ENCODE results near the gene BCAS1.

Gene BCAS1

DNA sequence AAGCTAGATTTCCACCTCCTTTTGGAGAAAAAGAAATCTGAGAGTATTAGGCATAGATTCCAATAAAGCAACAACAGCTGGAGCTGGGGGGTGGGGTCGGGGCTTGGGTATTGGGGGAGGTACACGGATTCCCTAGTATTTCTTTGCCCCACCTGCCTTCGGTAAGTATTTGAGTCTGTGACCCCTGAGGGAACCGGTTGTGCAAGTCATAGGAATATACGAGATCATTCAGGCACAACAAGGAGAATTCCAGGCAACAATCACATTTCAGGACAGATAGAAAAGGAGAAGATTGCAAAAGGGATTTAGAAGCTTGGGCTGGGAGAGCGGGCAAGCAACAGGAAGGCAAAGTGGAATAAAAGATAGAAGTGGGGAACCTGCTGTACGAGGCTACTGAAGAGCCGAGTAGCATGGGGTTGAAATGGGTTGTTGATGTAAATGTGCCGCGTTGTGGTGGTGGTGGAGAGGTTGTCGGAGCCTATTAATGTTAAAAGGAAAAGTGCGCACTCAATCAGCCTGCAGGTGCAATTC is 148.9 kb downstream of the BCAS1 start:
- no peak for DNase-seq

DNA sequence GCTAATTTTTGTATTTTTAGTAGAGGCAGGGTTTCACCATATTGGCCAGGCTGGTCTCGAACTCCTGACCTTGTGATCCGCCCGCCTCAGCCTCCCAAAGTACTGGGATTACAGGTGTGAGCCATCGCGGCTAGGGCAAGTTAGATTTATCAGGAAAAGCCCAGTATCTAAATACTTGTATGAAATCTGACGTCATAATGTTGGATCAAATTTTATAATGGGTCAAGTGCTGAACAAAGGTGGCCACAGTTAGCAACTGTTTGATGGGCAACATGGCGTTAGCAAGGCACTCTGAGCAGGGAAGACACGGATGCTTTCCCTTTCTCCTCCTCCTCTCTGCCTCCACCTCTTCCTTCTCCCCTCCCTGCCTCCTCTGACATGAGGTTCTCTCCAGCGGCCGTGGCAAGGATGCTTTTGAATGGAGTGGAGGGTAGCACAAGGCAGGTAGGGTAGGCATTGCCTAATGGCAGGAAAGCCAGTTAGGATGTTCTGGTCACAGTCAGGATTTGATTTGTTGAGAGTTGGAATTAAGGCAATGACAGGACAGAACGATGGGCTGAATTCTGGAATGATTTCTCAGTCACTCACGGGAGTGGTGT is 149.6 kb downstream of the BCAS1 start:
- no peak for DNase-seq

GRCh38 chr20:53919886-53920285 is 150.5 kb downstream of the BCAS1 start:
- DNase-seq = no peak

DNA sequence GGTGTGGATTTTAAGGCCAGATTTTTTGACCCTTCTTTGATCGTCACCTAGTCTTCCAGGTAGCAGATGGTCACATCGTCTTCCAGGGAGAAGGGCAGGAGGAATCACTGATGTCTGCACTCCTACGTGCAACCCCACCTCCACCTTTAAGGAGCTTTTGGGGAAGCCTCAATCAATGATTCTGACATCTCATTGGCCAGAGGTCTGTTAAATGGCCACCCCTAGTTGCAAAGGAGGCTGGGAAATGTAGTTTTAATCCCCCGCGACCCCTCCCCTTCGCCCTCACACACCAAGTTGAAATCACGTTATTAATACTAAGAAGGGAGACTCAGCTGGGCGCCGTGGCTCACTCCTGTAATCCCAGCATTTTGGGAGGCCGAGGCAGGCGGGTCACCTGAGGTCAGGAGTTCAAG is 151.4 kb downstream of the BCAS1 start:
- no peak for DNase-seq

DNA sequence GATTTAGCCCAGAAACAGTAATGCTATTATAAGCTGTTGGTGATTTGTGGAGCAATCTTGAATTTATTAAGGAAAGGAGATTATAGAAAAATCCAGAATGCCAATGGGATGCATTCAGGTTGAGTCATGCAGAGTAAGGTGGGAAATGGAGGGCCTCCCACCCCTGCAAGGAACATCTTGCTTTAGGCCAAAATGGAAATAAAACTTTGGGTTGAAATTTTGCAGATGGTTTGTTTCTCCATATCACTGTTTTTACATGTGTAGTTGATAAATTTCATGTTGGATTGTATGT is 152.4 kb downstream of the BCAS1 start:
- no peak for DNase-seq

DNA sequence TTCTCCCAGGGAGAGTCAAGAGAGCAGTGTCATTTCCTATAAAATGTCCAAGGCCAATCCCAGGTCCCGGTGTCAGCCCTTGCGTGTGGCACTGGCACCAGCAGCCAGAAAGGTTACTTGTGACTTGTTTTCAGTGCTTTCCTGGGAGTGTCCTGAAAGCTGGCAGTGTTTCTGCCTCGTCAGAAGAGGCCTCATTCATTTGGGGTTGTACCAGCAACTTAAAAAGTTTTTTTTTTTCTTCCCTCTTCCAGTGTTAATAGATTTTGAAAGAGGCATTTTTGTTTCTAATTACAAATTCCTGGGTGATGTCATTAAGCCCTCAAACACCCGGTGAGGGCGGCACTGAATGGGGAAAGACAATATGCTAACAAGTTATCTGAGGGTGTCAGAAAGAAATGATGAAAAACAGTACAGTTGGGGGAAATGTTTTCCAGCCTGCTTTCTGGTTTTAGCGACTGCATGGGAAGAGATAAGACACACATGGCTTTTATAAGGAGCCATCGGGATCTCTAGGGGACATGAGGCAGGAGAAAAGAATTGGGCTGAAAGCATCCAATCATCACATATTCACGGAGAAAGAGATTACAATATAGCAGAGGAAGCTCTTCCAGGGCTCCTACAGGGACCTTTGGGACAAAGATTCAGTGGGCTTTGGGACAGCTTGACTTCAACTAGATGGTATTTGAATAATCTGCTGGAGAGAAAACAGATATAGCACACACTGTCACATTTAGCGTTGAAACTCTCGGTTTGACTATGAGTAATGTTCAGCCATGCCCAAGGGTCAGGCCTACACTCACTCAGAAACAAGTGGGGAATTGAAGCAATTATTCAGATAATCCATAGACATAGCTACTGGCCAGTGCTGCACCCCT is 153.0 kb downstream of the BCAS1 start:
- DNase-seq = no peak

DNA sequence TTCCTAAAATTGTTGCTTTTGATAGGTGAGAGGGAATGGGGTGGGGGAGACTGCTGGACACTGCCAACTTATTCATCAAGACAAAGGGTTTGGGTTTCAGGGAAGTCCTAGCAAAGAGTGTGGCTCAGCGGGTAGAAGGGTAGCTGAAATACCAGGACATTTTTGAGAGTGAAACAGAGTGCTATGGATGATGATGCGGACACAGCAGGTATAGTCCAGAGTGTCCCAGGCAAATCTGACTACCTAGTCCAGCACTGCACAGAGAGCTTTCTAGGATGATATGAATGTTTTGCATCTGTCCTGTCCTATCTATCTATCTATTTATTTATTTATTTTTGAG is 154.3 kb downstream of the BCAS1 start:
- DNase-seq = no peak

DNA sequence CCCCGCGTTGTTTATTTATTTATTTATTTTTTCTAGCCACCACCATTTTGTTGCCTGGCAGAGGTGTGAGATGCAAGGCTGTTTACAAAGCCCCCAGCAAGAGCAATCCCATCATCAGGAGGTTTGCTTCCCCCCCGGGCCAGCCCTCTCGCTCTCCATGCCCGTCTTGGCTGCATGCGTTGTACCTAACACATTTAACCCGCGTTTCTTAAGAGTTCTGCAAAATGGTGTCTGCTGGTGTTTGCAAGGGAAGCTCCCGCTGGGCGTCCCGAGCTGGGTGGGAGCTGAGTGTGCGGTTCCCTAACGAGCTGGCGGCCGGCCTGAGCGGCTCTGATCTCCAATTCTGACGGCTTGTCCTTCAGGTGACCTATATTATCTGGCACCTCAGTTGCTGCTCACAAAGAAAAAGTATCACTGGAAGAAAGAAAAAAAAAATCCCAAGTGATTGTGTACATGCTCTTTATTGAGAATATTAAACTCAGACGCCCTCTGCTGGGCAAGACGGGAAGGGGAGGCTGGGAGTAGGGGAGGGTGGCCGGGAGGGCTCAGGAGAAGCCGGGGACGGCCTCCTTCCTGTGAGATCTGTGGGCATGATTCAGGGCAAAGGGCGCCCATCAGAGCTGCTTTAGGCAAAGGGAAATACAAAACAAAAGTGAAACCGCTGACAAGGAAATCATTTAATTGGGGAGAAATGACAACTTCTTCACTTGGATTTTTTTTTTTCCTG is 154.8 kb downstream of the BCAS1 start:
- DNase-seq = peak; percentile 99

GRCh38 chr20:53914781-53915445 is 155.5 kb downstream of the BCAS1 start:
- DNase-seq = no peak

GRCh38 chr20:53914091-53914780 is 156.2 kb downstream of the BCAS1 start:
- DNase-seq = no peak

GRCh38 chr20:53911301-53911700 is 159.1 kb downstream of the BCAS1 start:
- no peak for DNase-seq

GRCh38 chr20:53910351-53911002 is 159.9 kb downstream of the BCAS1 start:
- DNase-seq = no peak

- no peak for DNase-seq
Observed at GRCh38 chr20:53907968-53908751, 162.2 kb downstream of the BCAS1 start.

- no peak for DNase-seq
Observed at GRCh38 chr20:53905820-53906191, 164.6 kb downstream of the BCAS1 start.

DNA sequence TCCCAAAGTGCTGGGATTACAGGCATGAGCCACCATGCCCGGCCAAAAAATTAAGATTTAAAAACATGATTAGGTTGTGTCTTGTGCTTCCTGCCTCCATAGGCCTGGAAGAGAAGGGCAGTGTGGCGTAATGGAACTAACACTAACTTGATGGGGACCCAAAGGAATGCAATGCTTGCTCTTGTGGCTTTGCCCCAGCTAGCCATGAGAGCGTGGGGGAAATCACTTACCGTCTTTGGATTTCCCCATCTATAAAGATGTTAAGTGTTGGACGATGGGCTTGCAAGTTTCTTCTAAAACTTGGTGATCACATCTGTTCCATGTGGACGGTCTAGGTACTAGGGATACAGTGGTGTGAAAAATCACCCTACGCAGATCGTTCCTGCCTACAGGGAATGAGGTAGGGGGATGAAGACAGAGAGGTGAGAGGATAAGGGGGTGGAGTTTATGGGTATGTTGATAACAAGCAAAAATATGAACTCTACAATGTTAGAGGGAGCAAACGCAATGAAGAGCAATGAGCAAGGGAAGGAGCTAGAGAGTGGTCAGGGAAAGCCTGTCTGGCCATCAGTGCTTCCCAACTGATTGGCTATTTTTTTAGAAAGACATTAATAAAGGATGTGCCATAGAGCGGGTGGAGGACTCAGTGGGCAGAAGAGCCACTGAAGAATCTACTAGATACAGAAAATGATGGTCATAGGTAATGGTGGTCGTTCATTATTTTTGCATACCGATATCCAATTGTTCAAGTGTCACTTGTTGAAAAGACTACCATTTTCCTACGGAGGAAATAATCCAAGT is 165.2 kb downstream of the BCAS1 start:
- DNase-seq = no peak

GRCh38 chr20:53904261-53904660 is 166.1 kb downstream of the BCAS1 start:
- DNase-seq = no peak

GRCh38 chr20:53903652-53903987 is 166.8 kb downstream of the BCAS1 start:
- DNase-seq = no peak

GRCh38 chr20:53902968-53903651 is 167.3 kb downstream of the BCAS1 start:
- no peak for DNase-seq

DNA sequence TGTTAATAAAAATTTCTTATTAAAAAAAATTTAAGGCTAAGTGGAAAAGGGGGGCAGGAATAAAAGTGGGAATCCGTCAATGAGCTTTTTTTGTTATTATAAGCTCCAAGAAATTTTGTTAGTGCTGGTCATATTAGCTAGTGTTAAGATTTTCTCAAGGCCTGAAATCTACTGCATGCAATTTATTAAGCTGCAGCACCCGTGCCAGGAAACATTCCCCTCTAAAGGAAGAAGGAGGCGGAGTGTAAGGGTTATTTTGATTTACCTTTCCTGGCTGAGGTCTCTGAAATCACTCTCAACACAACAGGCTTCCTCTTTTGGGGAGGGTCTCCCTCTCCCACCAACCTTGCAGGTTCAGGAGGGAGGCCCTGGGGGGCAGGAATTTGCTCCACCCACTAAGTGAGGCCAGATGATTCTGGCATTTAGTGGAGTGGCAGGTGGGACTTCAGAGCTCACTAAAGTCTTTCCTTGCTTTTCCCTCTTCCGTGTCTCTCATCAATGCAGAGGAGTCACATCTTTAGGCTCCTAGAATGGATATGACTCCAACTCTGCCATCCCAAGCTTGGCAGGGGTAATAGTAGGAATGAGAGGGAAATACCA is 168.8 kb downstream of the BCAS1 start:
- DNase-seq = no peak

DNA sequence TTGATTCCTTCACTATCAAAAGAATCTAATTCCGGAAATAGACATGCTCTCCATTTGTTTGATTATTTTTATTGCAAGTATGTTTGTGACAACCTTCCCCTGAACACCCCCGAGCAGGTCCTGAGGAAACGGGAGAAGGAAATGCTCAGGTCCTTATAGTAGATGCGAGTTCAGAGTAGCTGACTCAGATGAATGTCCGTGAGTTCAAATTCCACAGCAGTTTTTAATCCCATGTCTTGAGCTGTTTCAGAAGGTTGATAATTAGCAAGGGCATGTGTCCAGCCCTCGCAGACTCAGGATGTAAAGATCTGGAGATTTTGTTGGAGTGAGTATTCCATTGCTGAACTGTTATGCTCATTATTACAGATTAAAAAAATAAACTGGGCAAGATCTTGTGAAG is 169.3 kb downstream of the BCAS1 start:
- no peak for DNase-seq
